Upper lobe of left lung (tissue), 4 donors: ENCODE results near the gene CXCL5.

Source experiments
- CTCF ChIP-seq, 6 experiments: fragments of 450-650 bp in 4 of 6; fragments of 200-600 bp in 2 of 6; sonication (generic) in 2 of 6; IDR thresholded peaks; one replicate each; pipeline ENCODE4 v1.5.1; 2016 to 2019; ENCODE audit warnings: antibody characterized with exemption in 6 of 6
- EP300 ChIP-seq, 4 donors: sonication (generic); formaldehyde crosslinking; IDR thresholded peaks; one replicate each; pipeline ENCODE4 v1.5.1; 2017; ENCODE audit warnings: antibody characterized with exemption in 4 of 4, control low read depth in 2 of 4
- POLR2A ChIP-seq, 4 donors: fragments of 450-650 bp; IDR thresholded peaks; one replicate each; pipeline ENCODE4 v1.5.1; 2016 to 2017; ENCODE audit warnings: antibody characterized with exemption in 4 of 4, mild to moderate bottlenecking in 2 of 4
- POLR2AphosphoS5 ChIP-seq, 2 donors: sonication (generic); formaldehyde crosslinking; IDR thresholded peaks; one replicate each; pipeline ENCODE4 v1.5.1; 2017; ENCODE audit warnings: antibody characterized with exemption in 2 of 2

- TF ChIP-seq POLR2A (IDR thresholded peaks at IDR 0.05) (no peak), CTCF (IDR thresholded peaks at IDR 0.05) (no peak), POLR2AphosphoS5 (IDR thresholded peaks at IDR 0.05) (no peak), EP300 (IDR thresholded peaks at IDR 0.05) (no peak)
These were observed 8.5 kb downstream of the CXCL5 start for GRCh38 chr4:73989928-73990327.
